HG02571 (cell line): ENCODE data around the gene FGF22.
"Not testable (repeated sequence)": the region's sequence is repeated elsewhere in the genome, so short reads cannot be mapped to it uniquely, and the experiment has no call there.

Experiments used
- ATAC-seq: cut with Tn5 transposase; IDR thresholded peaks from one replicate; pipeline ENCODE4 v1.9.1; 2021; ENCODE audit warnings: mild to moderate bottlenecking, moderate library complexity; ENCODE audit not compliant: unreplicated experiment

The FGF22 gene

GRCh38 chr19:605061-605971 is 34.4 kb upstream of the FGF22 start:
- ATAC-seq: not testable (repeated sequence)

DNA sequence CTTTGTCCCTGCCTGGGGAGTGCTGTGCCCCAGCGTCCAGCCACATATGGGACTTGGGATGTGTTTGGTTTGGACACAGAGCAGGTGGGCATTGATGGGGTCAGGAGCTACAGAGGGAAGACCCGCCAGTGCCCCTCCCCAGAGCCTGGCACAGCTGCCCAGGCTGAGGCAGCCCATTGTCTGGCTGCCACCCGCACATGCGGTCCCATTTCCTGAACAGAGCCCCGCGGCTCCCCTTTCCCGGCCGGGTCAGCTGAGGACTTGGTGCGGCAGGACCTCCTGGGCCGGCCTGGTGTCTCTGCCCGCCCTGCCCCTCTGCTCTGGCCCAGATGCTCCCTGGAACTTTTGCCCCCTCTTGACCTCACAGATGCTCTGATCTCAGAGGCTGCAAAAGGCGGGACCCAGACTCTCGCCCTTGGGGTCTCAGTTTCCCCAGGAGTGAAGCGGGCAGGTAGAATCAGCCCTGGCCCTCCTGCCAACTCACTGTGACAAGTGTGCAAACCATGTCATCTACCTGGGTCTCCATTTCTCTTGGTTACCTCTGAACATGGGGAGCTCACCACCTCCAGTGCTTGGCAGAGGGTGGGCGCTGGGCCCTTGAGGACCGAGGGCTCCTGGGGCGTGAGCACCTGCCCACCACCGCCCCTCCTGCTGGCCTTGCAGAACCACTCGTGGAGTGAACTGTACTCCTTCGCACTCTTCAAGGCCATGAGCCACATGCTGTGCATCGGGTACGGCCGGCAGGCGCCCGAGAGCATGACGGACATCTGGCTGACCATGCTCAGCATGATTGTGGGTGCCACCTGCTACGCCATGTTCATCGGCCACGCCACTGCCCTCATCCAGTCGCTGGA is 32.2 kb upstream of the FGF22 start:
- no peak for ATAC-seq

- ATAC-seq: no peak
Observed at GRCh38 chr19:608155-609003, 31.3 kb upstream of the FGF22 start.

DNA sequence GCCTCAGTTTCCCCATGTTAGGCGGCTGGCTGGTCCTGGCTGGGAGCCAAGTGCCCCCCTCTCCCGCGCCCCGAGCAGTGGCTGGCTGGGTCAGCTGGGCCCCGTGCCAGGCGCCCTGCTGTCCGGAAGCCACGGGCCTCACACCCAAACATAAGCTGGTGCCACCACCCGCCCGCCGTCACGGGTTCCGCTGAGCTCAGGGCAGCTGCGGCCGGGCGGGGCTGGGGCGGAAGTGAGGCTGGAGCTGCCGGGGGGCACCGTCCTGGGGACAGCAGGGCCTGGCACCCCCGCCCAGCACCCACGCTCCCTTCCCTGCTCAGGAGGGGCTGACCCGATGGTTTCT is 30.7 kb upstream of the FGF22 start:
- no peak for ATAC-seq

- no peak for ATAC-seq
Observed at GRCh38 chr19:610071-610800, 29.4 kb upstream of the FGF22 start.

DNA sequence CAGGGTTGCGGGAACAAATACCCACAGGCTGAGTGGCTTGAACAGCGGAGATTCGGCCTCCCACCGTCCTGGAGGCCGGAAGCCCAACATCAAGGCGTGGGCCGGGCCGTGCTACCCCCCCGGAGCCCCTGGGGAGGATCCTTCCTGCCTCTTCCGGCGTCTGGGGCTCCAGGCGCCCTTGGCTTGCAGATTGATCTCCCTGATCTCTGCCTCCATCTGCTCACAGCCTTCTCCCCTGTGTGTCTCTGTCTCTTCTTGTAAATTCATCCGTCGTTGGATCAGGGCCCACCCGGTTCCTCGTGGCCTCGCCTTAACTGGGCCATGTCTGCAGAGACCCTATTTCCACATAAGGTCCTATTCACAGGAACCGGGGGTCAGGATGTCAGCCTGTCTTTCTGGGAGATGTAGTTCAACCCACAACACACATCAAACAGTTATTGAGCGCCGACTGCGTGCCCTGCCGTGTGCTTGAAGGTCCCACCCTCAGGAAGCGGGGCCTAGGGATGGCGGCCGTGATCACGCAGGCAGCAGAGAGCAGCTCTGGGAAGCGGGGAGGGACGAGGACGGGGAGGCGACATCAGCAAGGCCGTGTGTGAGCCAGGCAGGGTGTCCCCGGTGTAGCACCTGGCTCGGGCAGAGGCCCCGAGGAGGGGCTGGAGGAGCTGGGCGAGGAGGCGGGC is 28.7 kb upstream of the FGF22 start:
- no peak for ATAC-seq

DNA sequence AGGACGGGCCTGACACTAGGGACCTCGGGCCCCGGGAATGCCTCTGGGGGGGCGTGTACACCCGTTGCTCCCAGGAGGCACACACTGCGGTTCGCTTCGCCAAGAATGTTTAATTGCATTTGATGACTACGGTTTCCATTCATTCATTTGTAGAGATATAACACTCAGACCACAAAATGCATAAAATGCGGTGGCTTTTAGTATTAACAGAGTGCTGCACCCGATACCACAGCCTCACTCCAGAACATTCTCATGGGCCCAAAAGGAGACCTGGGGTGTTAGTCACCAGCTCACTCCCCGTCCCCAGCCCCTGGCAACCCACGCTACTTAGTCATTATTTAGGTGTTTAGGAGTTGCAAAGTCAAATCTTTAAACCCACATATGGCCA is 28.2 kb upstream of the FGF22 start:
- ATAC-seq: no peak

- ATAC-seq: no peak
Observed at GRCh38 chr19:612941-613340, 26.7 kb upstream of the FGF22 start.

DNA sequence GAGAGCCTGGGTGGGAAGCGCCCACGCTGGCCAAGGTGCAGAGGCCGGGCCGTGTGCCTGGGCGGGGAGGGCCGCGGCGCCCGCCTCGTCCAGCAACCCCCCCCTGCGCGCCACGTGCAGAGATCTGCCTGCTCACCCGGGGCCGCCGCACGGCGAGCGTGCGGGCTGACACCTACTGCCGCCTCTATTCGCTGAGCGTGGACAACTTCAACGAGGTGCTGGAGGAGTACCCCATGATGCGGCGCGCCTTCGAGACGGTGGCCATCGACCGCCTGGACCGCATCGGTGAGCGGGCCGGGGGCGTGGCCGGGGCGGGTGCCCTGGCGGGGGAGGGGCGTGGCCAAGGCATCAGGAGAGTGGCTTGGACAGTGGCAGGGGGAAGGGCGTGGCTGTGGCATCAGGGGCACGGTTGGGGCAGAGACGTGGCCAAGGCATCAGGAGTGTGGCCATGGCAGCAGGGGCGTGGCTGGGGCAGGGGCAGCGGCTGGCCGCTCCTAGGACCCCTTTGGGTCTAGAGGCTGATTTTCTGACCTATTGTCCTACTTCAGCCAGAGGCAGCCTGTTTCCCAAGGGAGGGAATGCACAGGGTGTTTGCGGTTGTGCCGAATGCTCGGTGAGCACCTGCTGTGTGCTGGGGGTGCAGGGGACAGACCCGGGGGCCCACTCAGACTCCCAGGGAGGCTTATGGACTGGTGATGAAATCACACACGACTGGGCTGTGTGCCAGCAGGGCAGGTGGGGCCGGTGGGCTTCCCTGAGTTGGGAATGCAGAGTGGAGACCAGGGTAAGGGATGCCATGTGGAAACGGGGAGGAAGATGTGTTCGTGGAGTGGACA is 25.7 kb upstream of the FGF22 start:
- no peak for ATAC-seq

- no peak for ATAC-seq
Observed at GRCh38 chr19:615619-616018, 24.1 kb upstream of the FGF22 start.

GRCh38 chr19:616062-616700 is 23.5 kb upstream of the FGF22 start:
- ATAC-seq: no peak

DNA sequence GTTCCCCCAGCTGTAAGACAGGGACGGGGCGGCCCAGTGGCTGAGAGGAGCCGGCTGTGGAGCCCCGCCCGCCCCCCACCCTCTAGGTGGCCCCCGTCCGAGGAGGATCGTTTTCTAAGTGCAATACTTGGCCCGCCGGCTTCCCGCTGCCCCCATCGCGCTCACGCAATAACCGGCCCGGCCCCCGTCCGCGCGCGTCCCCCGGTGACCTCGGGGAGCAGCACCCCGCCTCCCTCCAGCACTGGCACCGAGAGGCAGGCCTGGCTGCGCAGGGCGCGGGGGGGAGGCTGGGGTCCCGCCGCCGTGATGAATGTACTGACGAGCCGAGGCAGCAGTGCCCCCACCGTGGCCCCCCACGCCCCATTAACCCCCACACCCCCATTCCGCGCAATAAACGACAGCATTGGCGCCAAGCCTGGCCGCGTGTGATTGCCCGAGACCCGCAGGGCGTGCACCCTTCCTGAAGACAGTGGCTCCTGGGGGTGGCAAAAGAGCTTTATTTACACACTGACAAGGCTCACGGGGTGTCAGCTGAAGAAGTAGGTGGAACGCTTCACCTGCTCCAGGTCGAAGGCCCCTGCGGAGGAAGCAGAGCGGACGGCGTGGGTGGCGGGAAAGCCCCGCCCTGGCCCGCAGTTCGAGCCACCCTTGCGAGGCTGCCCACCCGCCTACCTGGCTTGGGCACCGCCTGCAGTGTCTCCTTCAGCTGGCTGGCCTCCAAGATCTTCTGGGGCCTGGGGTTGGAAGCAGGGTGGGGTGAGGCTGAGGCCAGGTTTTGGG is 22.7 kb upstream of the FGF22 start:
- ATAC-seq: no peak

GRCh38 chr19:617551-618246 is 22.0 kb upstream of the FGF22 start:
- no peak for ATAC-seq

DNA sequence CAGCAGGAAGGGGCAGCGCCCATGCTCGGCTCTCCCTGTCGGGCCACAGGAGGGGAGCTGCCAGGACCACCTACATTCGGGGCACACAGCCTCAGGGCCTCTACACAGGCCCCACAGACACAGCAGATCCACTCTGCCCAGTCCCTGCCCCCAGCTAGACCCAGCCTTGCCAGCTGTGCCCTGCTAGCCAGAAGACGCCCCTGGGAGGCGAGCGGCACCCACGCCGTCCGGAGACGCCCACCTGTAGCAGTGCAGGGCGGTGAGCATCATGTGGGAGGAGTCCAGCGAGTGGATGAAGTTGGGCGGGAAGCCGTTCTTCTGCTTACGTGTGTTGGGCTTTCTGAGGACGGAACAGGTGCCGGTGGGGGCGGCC is 21.4 kb upstream of the FGF22 start:
- no peak for ATAC-seq

DNA sequence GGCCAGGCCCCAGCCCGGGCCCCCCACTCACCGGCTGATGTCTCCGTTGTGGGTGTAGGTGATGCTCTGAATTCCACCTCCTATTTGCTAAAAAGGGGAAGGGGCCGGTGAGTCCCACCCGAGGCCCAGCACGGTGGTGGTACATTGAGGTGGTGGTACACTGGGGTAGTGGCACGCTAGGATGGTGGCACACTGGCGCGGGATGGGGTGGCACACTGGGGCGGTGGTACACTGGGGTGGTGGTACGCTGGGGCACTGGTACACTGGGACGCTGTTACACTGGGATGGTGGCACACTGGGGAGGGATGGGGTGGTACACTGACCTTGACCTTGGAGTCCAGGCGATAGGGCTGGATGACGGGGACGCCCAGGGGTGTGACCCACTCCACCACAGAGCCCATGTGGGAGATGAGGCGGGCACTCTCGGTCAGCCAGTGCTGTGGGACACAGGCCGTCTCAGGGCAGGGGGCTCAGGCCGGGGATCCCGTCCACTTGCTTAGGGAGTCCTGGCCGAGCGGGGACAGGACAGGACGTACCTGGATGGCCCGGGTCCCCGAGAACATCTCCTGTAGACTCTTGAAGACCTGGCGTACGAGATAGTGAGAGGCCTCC is 20.9 kb upstream of the FGF22 start:
- no peak for ATAC-seq

DNA sequence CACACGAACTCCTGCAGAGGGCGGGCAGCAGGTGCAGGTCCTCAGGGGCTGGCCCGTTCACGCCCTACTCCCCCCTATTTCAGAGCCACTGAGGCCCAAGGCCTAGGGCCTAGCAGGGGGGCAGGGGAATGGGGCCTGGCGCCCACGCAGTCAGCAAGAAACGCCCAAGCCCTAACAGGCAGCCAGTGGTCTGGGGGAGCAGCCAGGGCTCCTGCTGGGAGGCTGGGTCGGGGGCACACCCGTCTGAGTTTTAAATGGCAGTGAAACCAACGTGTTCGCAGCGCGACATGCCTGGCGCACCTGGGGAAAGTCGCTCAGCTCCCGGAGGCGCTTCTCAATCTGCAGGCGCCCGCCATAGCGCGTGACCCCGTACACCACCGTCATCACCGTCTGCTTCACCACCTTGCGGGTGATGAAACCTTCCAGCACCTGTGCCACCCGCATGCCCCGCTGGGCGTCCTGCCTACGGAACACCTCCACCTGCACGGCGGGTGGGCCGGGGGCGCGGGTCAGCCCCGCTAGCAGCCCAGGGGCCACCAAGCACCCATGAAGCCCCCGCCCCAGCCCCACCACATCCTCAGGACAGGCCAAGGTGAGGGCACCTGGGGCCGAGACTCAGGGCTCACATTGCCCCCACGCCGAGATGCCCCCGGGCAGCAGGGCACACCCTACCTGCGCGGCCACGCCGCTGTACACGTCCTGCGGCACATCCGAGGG is 20.2 kb upstream of the FGF22 start:
- ATAC-seq: no peak
